B cell (primary cell): ENCODE results near the gene GPR3. TPM values are rescaled to one million over a fixed set of nuclear protein-coding genes. Genes with fewer than 3 reads are reported as not detected.
A peak's percentile ranks its signal among the peaks of the same experiment; 100 is the strongest.

ENCODE experiments used
- ATAC-seq: fragments of 200-7000 bp; cut with Tn5 transposase; one replicate; pipeline ENCODE4 v1.10.0; 2021; ENCODE audit warnings: low read depth, mild to moderate bottlenecking, moderate number of reproducible peaks, moderate library complexity
- CTCF ChIA-PET: fragments of 350-600 bp; sonication (Branson Sonifier 250); formaldehyde crosslinking; loops from one replicate; lab custom pipeline; 2021; ENCODE audit warnings: antibody characterized with exemption, inconsistent platforms; lab: Charles Lee
- POLR2A ChIA-PET: fragments of 350-600 bp; sonication (Branson Sonifier 250); formaldehyde crosslinking; loops from one replicate; lab custom pipeline; 2021; ENCODE audit warnings: antibody characterized with exemption; lab: Charles Lee
- DNase-seq: peaks from one replicate; pipeline ENCODE4 v3.0.0; 2013
- H2AFZ ChIP-seq: 2 replicates; pipeline ENCODE4 v1.6.1; 2012; ENCODE audit warnings: mild to moderate bottlenecking, low read depth, low read length; ENCODE audit not compliant: insufficient read depth, poor library complexity, severe bottlenecking
- H3K27ac ChIP-seq, 2 donors: 1 replicate in 1 of 2; 2 replicates in 1 of 2; pipeline ENCODE4 v1.5.1; 2012 to 2013; ENCODE audit warnings: low read length in 2 of 2, mild to moderate bottlenecking in 2 of 2, moderate library complexity in 1 of 2
- H3K27me3 ChIP-seq, 4 experiments: fragments of 200-600 bp in 1 of 4; sonication (generic) in 1 of 4; replicated peaks in 1 of 4; 1 replicate in 2 of 4; 2 replicates in 2 of 4; pipeline versions ENCODE4 v1.6.1 to v1.7.0; 2013 to 2016; ENCODE audit warnings: low read length in 3 of 4, mild to moderate bottlenecking in 2 of 4, mixed read lengths in 1 of 4, moderate library complexity in 1 of 4; ENCODE audit not compliant: insufficient read depth in 4 of 4, control insufficient read depth in 3 of 4; ENCODE audit errors: control extremely low read depth in 1 of 4
- H3K36me3 ChIP-seq, 2 experiments: replicated peaks in 1 of 2; 1 replicate in 1 of 2; 2 replicates in 1 of 2; pipeline versions ENCODE4 v1.6.1 to v1.7.1; 2013; ENCODE audit warnings: low read length in 1 of 2; ENCODE audit not compliant: insufficient read depth in 2 of 2, control insufficient read depth in 1 of 2; ENCODE audit errors: control extremely low read depth in 1 of 2, extremely low read depth in 1 of 2
- H3K4me1 ChIP-seq, 2 donors: fragments of 200-600 bp in 1 of 2; sonication (generic) in 1 of 2; 1 replicate in 1 of 2; 2 replicates in 1 of 2; pipeline versions ENCODE4 v1.5.1 to v1.6.1; 2013 to 2017; ENCODE audit warnings: low read length in 2 of 2; ENCODE audit not compliant: control insufficient read depth in 2 of 2, insufficient read depth in 2 of 2
- H3K4me2 ChIP-seq: replicated peaks from 2 replicates; pipeline ENCODE3; 2012; ENCODE audit warnings: mild to moderate bottlenecking, low read depth, low read length; ENCODE audit not compliant: poor library complexity, severe bottlenecking
- H3K4me3 ChIP-seq, 5 experiments: fragments of 200-600 bp in 1 of 5; sonication (generic) in 1 of 5; 1 replicate in 3 of 5; 2 replicates in 2 of 5; pipeline versions ENCODE4 v1.5.1 to v1.7.0; 2011 to 2016; ENCODE audit warnings: low read length in 4 of 5, mild to moderate bottlenecking in 4 of 5, low read depth in 2 of 5, control low read depth in 1 of 5, moderate library complexity in 1 of 5; ENCODE audit not compliant: insufficient read depth in 1 of 5; ENCODE audit errors: control extremely low read depth in 1 of 5, extremely low read depth in 1 of 5
- H3K79me2 ChIP-seq: fragments of 200-600 bp; sonication (generic); one replicate; pipeline ENCODE4 v1.6.0; 2016; ENCODE audit warnings: low read length; ENCODE audit not compliant: control insufficient read depth, insufficient read depth
- H3K9ac ChIP-seq: fragments of 200-600 bp; sonication (generic); 2 replicates; pipeline ENCODE4 v1.6.1; 2017; ENCODE audit warnings: mild to moderate bottlenecking, low read length, moderate library complexity
- H3K9me3 ChIP-seq, 3 donors: one replicate each; pipeline versions ENCODE4 v1.6.1 to v1.7.1; 2013; ENCODE audit warnings: low read length in 2 of 3; ENCODE audit not compliant: control insufficient read depth in 2 of 3, insufficient read depth in 1 of 3; ENCODE audit errors: control extremely low read depth in 1 of 3
- H4K20me1 ChIP-seq: 2 replicates; pipeline ENCODE4 v1.6.0; 2012; ENCODE audit warnings: mild to moderate bottlenecking, low read length; ENCODE audit not compliant: insufficient read depth, control insufficient read depth, poor library complexity, severe bottlenecking
- H3K27ac Mint-ChIP-seq: one replicate; pipeline ENCODE4 v1.8.0; 2021; ENCODE audit warnings: mixed read lengths
- H3K27me3 Mint-ChIP-seq: one replicate; pipeline ENCODE4 v1.8.0; 2021; ENCODE audit warnings: mixed read lengths
- H3K4me1 Mint-ChIP-seq: one replicate; pipeline ENCODE4 v1.8.0; 2021; ENCODE audit warnings: mixed read lengths
- H3K4me3 Mint-ChIP-seq: one replicate; pipeline ENCODE4 v1.8.0; 2021; ENCODE audit warnings: mixed read lengths
- H3K9me3 Mint-ChIP-seq: one replicate; pipeline ENCODE4 v1.8.0; 2022; ENCODE audit warnings: mixed read lengths; ENCODE audit not compliant: insufficient read depth
- EZH2 ChIP-seq: IDR thresholded peaks from 2 replicates; pipeline ENCODE4 v1.6.1; 2012; ENCODE audit warnings: borderline replicate concordance, low read depth, mild to moderate bottlenecking, moderate library complexity, low read length; ENCODE audit not compliant: insufficient read depth, poor library complexity, severe bottlenecking
- WGBS: methylation state at CpG from one replicate; pipeline ENCODE4 v1.1.5; 2013; ENCODE audit warnings: missing lambda C conversion rate; ENCODE audit not compliant: insufficient coverage; 5-methylcytosine and 5-hydroxymethylcytosine counted together
- intact Hi-C: fragments of 100-400 bp; cut with micrococcal nuclease; formaldehyde crosslinking; loops from one replicate; pipeline ENCODE4 v1.10.0; 2022
- polyA plus RNA-seq: library from polyadenylated mRNA; depleted of rRNA; stranded (reverse); fragments of >200 nt; gene quantifications from 2 replicates; pipeline ENCODE4 v1.2.3, GENCODE V29; 2012
- total RNA-seq, 2 donors: library from RNA; stranded (reverse); fragments of 120-200 nt in 1 of 2; gene quantifications; 1 replicate in 1 of 2; 2 replicates in 1 of 2; pipeline versions ENCODE4 v1.2.3 to v1.2.4, GENCODE V29; 2013 to 2022
- TF ChIP-seq, protein P1 (sequence below): fragments of 200-600 bp; IDR thresholded peaks from one replicate; pipeline ENCODE4 v1.8.0; 2022; ENCODE audit warnings: antibody characterized with exemption, mild to moderate bottlenecking

GPR3 gene
- total and polyA plus RNA-seq, 2 donors (not counting 1 experiment from before 2014, with no cell fraction given): 3.3 TPM; not detected in 1

DNA sequence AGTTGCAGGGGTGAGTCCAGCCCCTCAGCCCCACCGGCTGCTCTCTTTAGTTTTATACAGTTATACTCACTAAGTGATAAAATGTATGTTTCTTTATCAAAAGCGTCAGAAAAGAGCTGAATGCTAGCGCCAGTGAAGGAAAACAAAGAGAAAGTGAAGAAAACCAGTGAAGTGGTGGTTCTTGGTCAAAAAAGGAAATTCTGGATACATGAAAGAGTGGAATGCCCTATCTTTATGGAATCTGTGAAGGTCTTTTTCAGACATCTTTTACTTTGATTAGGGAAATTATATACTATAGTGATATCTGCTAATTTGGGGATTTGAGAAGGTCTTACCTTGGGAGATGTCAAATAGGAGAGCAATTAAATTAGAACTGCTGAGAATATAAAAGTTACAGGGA is 41.3 kb downstream of the GPR3 start:
- Histone ChIP-seq H2AFZ (no peak overlapping the region), H3K9me3 (no peaks in the 10 kb centered on the region), H3K4me3 (no peak overlapping the region), H3K9ac (no peak overlapping the region), H3K4me1 (peaks cover 95 to 96% of the 10 kb centered on the region in 2 donors), H4K20me1 (peaks cover 52% of the 10 kb centered on the region), H3K79me2 (peaks cover 90% of the 10 kb centered on the region), H3K36me3 (peaks cover 0 to 4% of the 10 kb centered on the region in 2 experiments), H3K27ac (peak overlapping the region; percentile 65 to 83), H3K4me2 (peak overlapping the region; percentile 31), H3K27me3 (no peaks in the 10 kb centered on the region)
- ChIA-PET POLR2A (no interaction called here), CTCF (interaction anchor here (1.3 kb wide), 1 partner anchor 20 kb away, joined by 3 read pairs; no protein-coding TSS in a partner anchor)
- Mint-ChIP-seq H3K27me3 (no peaks in the 10 kb centered on the region), H3K4me3 (peak overlapping the region; percentile 3), H3K9me3 (no peaks in the 10 kb centered on the region), H3K4me1 (peaks cover 89% of the 10 kb centered on the region), H3K27ac (peak overlapping the region; percentile 79)
- DNase-seq (no peak), ATAC-seq (no peak)
- WGBS: no CpG with 5 or more reads among the region's 3 CpGs
- no peak for TF ChIP-seq EZH2
- TF ChIP-seq, protein P1, sequence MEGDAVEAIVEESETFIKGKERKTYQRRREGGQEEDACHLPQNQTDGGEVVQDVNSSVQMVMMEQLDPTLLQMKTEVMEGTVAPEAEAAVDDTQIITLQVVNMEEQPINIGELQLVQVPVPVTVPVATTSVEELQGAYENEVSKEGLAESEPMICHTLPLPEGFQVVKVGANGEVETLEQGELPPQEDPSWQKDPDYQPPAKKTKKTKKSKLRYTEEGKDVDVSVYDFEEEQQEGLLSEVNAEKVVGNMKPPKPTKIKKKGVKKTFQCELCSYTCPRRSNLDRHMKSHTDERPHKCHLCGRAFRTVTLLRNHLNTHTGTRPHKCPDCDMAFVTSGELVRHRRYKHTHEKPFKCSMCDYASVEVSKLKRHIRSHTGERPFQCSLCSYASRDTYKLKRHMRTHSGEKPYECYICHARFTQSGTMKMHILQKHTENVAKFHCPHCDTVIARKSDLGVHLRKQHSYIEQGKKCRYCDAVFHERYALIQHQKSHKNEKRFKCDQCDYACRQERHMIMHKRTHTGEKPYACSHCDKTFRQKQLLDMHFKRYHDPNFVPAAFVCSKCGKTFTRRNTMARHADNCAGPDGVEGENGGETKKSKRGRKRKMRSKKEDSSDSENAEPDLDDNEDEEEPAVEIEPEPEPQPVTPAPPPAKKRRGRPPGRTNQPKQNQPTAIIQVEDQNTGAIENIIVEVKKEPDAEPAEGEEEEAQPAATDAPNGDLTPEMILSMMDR: no peak
- intact Hi-C loops: no loop called here

DNA sequence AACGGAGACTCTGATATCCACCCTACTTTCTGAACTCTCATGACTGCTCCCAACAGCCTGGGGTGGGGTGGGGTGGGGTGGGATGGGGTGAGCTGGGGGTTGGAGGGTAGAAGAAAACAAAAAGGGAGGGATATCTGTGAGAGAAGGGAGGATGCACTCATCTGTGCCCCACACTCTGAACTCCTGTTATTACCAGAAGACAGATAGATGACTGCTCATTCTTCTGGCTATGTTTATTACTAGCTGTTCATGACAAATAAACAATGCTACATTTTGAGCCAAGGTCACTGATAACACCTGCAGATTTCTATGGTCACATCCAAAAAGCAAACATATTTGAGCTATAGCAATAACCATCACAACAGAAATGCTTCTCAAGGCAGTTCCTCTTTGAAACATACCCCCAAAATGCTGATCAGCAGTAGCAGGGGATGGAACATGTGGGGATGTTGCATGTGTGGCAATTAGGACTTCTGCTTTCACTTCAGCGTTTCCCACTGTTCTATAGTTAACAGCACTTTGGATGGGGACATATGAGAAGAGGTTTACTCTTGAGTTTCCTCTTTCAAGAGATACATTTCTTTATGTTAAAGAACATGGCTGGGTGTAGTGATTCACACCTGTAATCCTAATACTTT is 43.3 kb downstream of the GPR3 start:
- Histone ChIP-seq H3K4me1 (peaks cover 84 to 86% of the 10 kb centered on the region in 2 donors), H3K4me3 (peak overlapping the region; percentile 9 to 68 (median 34)), H3K27ac (peak overlapping the region; percentile 71 to 83), H3K9ac (peak overlapping the region; percentile 56), H3K9me3 (no peaks in the 10 kb centered on the region), H3K79me2 (peaks cover 90% of the 10 kb centered on the region), H4K20me1 (peaks cover 41% of the 10 kb centered on the region), H2AFZ (no peak overlapping the region), H3K4me2 (peak overlapping the region; percentile 77), H3K36me3 (peaks cover 0 to 7% of the 10 kb centered on the region in 2 experiments), H3K27me3 (no peaks in the 10 kb centered on the region)
- peak overlapping the region; percentile 84 for H3K4me3 Mint-ChIP-seq
- TF ChIP-seq EZH2: no peak
- TF ChIP-seq, protein P1: no peak
- H3K4me1 Mint-ChIP-seq: peaks cover 86% of the 10 kb centered on the region
- ChIA-PET POLR2A (interaction anchor here (1.5 kb wide), 1 partner anchor 54 kb away, joined by 7 read pairs; the partner anchor contains the start of gene WASF2), CTCF (interaction anchor here (0.9 to 4.5 kb wide), 7 partner anchors 9 to 227 kb away, joined by 3 to 29 read pairs (median 4); partner anchors contain the start of gene WASF2)
- peak overlapping the region; percentile 86 for H3K27ac Mint-ChIP-seq
- peak; percentile 80 for ATAC-seq
- WGBS: no CpG with 5 or more reads among the region's 2 CpGs
- H3K27me3 Mint-ChIP-seq: no peaks in the 10 kb centered on the region
- intact Hi-C loops: loop anchor here (1.0 to 2.0 kb wide), 6 partner anchors 19 to 133 kb away; no protein-coding TSS in a partner anchor
- peak; percentile 83 for DNase-seq
- no peaks in the 10 kb centered on the region for H3K9me3 Mint-ChIP-seq
